ENCODE measurements around the gene SARNP.

Gene SARNP

GRCh38 chr12:55733021-55733555, 84.4 kb downstream of the SARNP start:
- Mint-ChIP-seq H3K4me3 (no peak overlapping the region), H3K36me3 (ENCODE audit: low read depth) (no peaks in the 10 kb centered on the region), H3K27ac (no peak overlapping the region), H3K9me3 (no peaks in the 10 kb centered on the region), H3K27me3 (no peaks in the 10 kb centered on the region), H3K4me1 (ENCODE audit: low read depth) (peaks cover 27% of the 10 kb centered on the region)

- Mint-ChIP-seq H3K4me3 (no peak overlapping the region), H3K9me3 (no peaks in the 10 kb centered on the region), H3K36me3 (ENCODE audit: low read depth) (no peaks in the 10 kb centered on the region), H3K27me3 (no peaks in the 10 kb centered on the region), H3K27ac (no peak overlapping the region), H3K4me1 (ENCODE audit: low read depth) (peaks cover 24% of the 10 kb centered on the region)
Measured at GRCh38 chr12:55732288-55732687, 85.2 kb downstream of the SARNP start.

DNA sequence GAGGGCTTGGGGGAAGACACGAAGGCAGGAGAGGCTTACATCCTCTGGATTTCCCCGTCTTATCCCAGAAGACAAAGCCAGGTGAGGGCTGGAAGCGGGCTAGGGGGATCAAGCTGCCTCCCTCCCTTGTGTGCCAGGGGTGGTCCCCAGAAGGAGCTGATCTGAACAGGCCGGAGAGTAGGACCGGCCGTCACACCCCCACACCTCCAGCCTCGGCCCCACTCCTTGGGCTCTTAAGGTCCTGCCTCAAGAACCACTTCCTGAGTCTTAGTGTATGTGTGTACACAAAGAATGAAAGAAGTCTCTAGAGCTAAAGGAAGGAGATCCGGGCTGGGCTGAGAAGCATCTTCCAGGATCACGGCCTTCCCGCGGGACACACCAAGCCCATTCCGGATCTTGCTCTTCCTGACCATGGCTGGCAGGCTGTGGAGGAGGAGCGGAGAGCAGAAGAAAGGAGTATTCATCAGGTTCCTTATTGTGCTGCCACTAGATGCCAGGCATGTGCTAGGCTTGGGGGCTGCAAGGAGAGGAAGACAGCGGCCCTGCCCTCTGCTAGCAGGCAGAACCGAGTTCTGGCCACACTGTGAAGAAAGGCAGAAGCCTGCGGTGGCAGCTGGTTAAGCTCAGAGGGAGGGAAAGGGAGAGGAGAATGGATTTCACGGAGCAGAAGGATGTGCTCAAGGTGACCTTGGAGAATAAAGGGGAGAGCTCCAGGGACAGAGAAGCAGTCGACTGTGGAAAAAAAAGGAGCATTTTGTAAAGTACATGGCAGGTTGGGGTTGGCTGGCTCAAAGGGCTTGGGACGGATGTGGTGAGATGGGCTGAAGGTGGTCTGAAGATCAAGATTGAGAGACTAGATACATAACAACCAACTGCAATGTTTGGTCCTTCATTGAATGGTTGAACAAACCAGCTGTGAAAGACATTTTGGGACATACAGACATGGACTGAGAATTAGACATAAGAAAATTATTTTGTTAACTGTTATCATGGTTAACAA, 87.4 kb downstream of the SARNP start:
- H3K36me3 Mint-ChIP-seq (ENCODE audit: low read depth), result peaks cover 5% of the 10 kb centered on the region
- no peaks in the 10 kb centered on the region for H3K27me3 Mint-ChIP-seq
- peaks cover 27% of the 10 kb centered on the region for H3K4me1 Mint-ChIP-seq (ENCODE audit: low read depth)
- peak overlapping the region; percentile 84 for H3K27ac Mint-ChIP-seq
- peak overlapping the region; percentile 89 for H3K4me3 Mint-ChIP-seq
- no peaks in the 10 kb centered on the region for H3K9me3 Mint-ChIP-seq

- H3K9me3 Mint-ChIP-seq, result no peaks in the 10 kb centered on the region
- peak within 1 kb of the TSS; percentile 84 for H3K27ac Mint-ChIP-seq
- peaks cover 32% of the 10 kb centered on the region for H3K4me1 Mint-ChIP-seq (ENCODE audit: low read depth)
- peaks cover 9% of the 10 kb centered on the region for H3K36me3 Mint-ChIP-seq (ENCODE audit: low read depth)
- no peaks in the 10 kb centered on the region for H3K27me3 Mint-ChIP-seq
- peak within 1 kb of the TSS; percentile 89 for H3K4me3 Mint-ChIP-seq
Measured at GRCh38 chr12:55728939-55729818, 88.3 kb downstream of the SARNP start, which contains the start of gene CD63. Gene CD63 (minus strand): TSS chr12:55729009. CDS start chr12:55728341, 668 bp downstream.

DNA sequence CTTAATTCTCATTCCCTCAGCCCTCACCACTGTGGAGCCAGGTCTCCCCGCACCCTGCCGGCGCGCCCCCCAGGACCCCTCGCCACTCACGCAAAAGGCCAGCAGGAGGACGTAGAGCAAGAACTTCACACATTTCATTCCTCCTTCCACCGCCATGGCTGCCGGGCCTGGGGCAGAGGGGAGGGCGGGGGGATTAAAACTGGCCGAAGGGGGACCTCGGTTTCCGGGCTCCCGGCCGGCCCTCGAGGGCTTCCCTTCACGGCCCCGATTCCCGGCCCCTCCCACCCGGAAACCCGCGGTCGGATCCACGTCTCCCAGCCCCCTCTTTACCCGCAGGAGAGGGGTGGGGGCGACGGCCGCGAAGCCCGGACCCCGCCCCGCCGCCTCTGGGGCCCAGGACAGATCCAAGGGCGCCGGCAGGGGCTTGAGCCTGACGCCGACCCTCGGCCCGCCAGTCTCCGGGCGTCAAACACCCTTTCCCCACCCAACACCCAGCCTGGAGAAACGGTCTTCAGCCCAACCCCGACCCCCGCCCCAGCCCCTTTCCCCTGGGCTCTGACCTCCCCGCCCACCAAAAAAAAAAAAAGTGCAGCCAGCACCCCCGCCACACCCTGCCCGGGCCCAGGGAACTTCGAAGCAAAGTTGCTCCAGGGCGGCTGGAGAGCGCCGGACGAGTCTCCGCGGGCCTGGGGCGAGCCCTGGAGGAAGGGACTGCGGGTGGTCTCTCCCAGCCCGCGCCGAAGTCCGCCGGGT, 89.2 kb downstream of the SARNP start:
- Mint-ChIP-seq H3K4me3 (peak overlapping the region; percentile 89), H3K9me3 (no peaks in the 10 kb centered on the region), H3K36me3 (ENCODE audit: low read depth) (peaks cover 9% of the 10 kb centered on the region), H3K4me1 (ENCODE audit: low read depth) (peaks cover 32% of the 10 kb centered on the region), H3K27ac (peak overlapping the region; percentile 67), H3K27me3 (no peaks in the 10 kb centered on the region)

- Mint-ChIP-seq H3K36me3 (ENCODE audit: low read depth) (peaks cover 9% of the 10 kb centered on the region), H3K4me1 (ENCODE audit: low read depth) (peaks cover 32% of the 10 kb centered on the region), H3K4me3 (peak overlapping the region; percentile 77), H3K9me3 (no peaks in the 10 kb centered on the region), H3K27ac (peak overlapping the region; percentile 67), H3K27me3 (no peaks in the 10 kb centered on the region)
Measured at GRCh38 chr12:55727643-55728185, 89.8 kb downstream of the SARNP start.

DNA sequence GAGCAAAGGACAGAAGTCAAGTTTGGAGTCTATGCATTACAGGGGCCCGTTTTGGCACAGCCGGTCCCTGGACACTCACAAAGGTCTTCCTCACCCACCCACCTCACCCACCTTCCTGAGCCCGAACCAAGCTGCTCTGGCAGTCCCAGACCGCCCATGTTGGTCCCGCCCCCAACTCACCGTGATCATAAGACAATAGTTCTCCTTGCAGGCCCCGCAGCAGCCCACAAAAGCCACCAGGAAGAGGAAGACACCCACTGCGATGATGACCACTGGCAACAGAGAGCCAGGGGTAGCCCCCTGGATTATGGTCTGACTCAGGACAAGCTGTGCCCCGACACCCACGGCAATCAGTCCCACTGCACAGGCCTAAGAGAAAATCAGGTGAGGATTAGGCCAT, 90.6 kb downstream of the SARNP start:
- peak overlapping the region; percentile 67 for H3K27ac Mint-ChIP-seq

DNA sequence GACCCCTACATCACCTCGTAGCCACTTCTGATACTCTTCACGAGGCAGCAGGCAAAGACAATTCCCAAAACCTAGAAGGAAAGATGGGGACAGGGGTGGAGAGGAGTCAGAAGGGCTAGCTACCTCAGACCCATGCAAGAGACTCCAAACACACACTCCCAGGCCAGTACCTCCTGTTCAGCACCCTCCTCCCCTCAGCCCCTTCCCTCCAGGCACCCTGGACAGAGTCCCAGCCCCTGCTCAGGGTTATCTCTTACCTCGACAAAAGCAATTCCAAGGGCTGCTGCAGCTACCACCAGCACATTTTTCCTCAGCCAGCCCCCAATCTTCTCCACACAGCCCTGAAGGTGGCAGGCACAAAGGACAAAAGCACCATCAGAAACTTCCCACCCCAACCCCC, 92.0 kb downstream of the SARNP start:
- Mint-ChIP-seq H3K9me3 (no peaks in the 10 kb centered on the region), H3K4me1 (ENCODE audit: low read depth) (peaks cover 31% of the 10 kb centered on the region), H3K27ac (no peak overlapping the region), H3K27me3 (no peaks in the 10 kb centered on the region), H3K4me3 (no peak overlapping the region), H3K36me3 (ENCODE audit: low read depth) (peaks cover 9% of the 10 kb centered on the region)

More for the DNA sequence above, 90.6 kb downstream of the SARNP start:
- Mint-ChIP-seq H3K27me3 (no peaks in the 10 kb centered on the region), H3K4me1 (ENCODE audit: low read depth) (peaks cover 32% of the 10 kb centered on the region), H3K4me3 (peak overlapping the region; percentile 77), H3K36me3 (ENCODE audit: low read depth) (peaks cover 9% of the 10 kb centered on the region), H3K9me3 (no peaks in the 10 kb centered on the region)

DNA sequence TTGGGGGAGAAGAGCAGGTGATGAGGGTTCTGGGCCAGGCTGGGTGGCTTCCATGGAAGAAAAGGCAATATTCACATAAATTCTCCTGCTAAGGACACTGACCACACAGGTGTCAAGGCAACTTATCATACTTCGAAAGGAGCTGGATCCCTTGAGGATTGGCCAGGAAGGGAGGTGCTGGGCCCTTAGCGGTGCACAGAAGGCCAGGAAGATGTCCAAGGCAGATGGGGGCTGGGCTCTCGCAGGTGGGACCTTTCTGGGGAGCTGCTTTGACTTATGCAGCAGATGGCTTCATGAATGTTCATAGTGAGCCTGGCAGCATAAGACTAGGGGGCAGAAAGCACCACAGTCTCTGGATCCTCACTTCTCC, 92.6 kb downstream of the SARNP start:
- Mint-ChIP-seq H3K4me3 (no peak overlapping the region), H3K27me3 (no peaks in the 10 kb centered on the region), H3K36me3 (ENCODE audit: low read depth) (peaks cover 9% of the 10 kb centered on the region), H3K4me1 (ENCODE audit: low read depth) (peaks cover 24% of the 10 kb centered on the region), H3K27ac (no peak overlapping the region), H3K9me3 (no peaks in the 10 kb centered on the region)

DNA sequence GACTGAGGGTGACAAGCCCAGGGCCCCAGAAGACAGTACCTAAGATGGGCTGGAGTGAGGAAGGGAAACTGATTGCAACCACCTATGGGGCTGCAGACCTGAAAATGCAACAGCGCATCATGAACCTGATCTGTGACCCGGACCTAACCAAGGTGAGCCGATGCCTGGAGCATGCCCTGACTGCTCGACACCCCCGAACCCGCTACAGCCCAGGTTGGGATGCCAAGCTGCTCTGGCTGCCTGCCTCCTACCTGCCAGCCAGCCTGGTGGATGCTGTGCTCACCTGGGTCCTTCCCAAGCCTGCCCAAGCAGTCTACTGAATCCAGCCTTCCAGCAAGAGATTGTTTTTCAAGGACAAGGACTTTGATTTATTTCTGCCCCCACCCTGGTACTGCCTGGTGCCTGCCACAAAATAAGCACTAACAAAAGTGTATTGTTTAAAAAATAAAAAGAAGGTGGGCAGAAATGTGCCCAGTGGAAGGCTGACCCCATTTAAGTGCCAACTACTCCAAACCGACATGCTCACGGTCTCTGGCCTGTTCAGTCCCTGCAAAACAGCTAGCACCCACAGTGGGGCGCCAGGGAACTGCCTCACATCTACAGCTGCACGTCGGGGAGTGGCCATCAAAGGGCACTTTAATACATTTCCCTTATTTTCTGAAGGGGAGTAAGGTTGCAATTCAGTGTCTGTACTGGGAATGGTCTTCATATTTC, 93.1 kb downstream of the SARNP start:
- Mint-ChIP-seq H3K36me3 (ENCODE audit: low read depth) (peaks cover 9% of the 10 kb centered on the region), H3K4me3 (no peak overlapping the region), H3K27me3 (no peaks in the 10 kb centered on the region), H3K4me1 (ENCODE audit: low read depth) (peaks cover 20% of the 10 kb centered on the region), H3K9me3 (no peaks in the 10 kb centered on the region), H3K27ac (no peak overlapping the region)

DNA sequence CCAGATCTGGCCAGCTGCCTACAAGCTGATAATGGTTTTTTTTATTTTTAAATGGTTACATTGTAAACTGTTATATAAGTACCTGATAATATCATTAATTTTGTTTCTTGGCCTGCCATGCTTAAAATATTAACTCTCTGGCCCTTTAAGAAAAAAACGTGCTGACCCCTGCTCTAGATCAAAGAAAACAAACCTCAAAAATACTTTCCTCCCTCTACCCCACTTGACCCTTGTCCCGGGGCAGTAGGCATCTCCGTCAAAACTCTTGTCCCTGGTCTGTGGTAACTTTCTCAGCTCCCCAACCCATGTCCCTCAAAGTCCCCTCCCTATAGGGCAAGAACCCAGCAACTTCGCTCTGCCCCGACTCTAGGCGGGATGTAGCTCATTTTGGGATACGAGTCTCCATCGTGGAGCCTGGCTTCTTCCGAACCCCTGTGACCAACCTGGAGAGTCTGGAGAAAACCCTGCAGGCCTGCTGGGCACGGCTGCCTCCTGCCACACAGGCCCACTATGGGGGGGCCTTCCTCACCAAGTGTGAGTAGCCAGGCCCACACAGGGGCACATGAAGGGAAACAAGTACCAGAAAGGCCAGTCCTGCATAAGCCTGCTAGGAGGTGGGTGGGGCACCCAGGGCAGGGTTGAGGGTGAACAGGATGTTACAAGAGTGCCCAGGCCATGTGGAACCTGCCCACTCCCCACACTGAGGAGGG, 93.9 kb downstream of the SARNP start:
- peaks cover 10% of the 10 kb centered on the region for H3K36me3 Mint-ChIP-seq (ENCODE audit: low read depth)
- no peak overlapping the region for H3K27ac Mint-ChIP-seq
- peaks cover 20% of the 10 kb centered on the region for H3K4me1 Mint-ChIP-seq (ENCODE audit: low read depth)
- no peak overlapping the region for H3K4me3 Mint-ChIP-seq
- no peaks in the 10 kb centered on the region for H3K27me3 Mint-ChIP-seq
- no peaks in the 10 kb centered on the region for H3K9me3 Mint-ChIP-seq

GRCh38 chr12:55722948-55723347, 94.6 kb downstream of the SARNP start:
- Mint-ChIP-seq H3K27ac (no peak overlapping the region), H3K4me1 (ENCODE audit: low read depth) (peaks cover 25% of the 10 kb centered on the region)

DNA sequence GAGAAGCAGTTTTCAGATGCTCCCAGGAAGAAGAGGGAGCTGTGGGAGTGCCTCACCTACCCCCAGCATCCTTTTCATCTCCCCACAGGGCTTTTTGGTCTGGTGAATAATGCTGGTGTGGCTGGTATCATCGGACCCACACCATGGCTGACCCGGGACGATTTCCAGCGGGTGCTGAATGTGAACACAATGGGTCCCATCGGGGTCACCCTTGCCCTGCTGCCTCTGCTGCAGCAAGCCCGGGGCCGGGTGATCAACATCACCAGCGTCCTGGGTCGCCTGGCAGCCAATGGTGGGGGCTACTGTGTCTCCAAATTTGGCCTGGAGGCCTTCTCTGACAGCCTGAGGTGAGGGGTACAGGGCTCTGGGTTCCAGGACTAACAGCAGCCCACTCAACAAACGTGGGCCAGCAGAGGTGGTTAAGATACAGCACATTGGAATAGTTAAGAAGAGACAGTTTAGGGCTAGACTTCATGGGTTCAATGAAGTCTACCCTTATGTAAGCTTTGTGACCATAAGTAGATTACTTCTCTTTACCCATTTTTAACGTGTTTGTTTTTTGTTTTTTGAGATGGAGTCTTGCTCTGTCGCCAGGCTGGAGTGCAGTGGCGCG, 95.8 kb downstream of the SARNP start:
- Mint-ChIP-seq H3K4me1 (ENCODE audit: low read depth) (peaks cover 27% of the 10 kb centered on the region), H3K9me3 (no peaks in the 10 kb centered on the region), H3K36me3 (ENCODE audit: low read depth) (peaks cover 17% of the 10 kb centered on the region), H3K4me3 (no peak overlapping the region), H3K27me3 (no peaks in the 10 kb centered on the region), H3K27ac (no peak overlapping the region)

More at GRCh38 chr12:55722948-55723347, 94.6 kb downstream of the SARNP start:
- Mint-ChIP-seq H3K27me3 (no peaks in the 10 kb centered on the region), H3K9me3 (no peaks in the 10 kb centered on the region), H3K4me3 (no peak overlapping the region), H3K36me3 (ENCODE audit: low read depth) (peaks cover 17% of the 10 kb centered on the region)

All from stimulated activated naive CD8-positive, alpha-beta T cell treated with anti-CD3 and anti-CD28 coated beads, Interleukin-15, Interleukin-2, amounts not matched to agents 100 ng/mL and 50 ng/mL, for 24 hours (primary cell).